ENCODE measurements around the gene ASCL4. TPM values are rescaled to one million over a fixed set of nuclear protein-coding genes. Genes with fewer than 3 reads are reported as not detected.

Gene ASCL4
- total and polyA plus RNA-seq, 9 of the 15 experiments (the other 6 are each of a cell fraction or from before 2014, with no cell fraction given): not detected

DNA sequence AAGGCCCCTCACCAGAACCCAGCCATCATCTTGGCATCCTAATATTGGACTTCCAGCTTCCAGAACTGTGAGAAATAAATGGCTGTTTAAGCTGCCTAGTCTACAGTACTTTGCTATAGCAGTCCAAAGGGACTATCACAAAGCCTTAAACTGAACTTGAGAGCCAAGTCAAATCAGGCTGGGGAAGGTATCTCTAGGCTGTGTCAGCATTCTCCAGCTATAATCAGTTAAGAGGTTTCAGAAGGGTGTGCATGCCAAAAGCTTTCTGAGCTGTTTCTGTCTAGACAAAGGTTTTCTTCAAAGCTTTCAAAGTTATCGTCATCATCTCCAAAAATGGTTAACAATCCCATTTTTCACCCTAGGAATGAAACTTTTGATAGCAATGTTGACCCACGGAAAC, 7.6 kb downstream of the ASCL4 start (continued):
- TF ChIP-seq, protein P1, sequence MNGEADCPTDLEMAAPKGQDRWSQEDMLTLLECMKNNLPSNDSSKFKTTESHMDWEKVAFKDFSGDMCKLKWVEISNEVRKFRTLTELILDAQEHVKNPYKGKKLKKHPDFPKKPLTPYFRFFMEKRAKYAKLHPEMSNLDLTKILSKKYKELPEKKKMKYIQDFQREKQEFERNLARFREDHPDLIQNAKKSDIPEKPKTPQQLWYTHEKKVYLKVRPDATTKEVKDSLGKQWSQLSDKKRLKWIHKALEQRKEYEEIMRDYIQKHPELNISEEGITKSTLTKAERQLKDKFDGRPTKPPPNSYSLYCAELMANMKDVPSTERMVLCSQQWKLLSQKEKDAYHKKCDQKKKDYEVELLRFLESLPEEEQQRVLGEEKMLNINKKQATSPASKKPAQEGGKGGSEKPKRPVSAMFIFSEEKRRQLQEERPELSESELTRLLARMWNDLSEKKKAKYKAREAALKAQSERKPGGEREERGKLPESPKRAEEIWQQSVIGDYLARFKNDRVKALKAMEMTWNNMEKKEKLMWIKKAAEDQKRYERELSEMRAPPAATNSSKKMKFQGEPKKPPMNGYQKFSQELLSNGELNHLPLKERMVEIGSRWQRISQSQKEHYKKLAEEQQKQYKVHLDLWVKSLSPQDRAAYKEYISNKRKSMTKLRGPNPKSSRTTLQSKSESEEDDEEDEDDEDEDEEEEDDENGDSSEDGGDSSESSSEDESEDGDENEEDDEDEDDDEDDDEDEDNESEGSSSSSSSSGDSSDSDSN (IDR thresholded peaks at IDR 0.05; ENCODE audit: borderline replicate concordance in 1 of 2, low read depth in 2 of 2, low read length in 2 of 2): no peak
- no peak for TF ChIP-seq ZNF212 (CRISPR knock-in tag; IDR thresholded peaks at IDR 0.05)

DNA sequence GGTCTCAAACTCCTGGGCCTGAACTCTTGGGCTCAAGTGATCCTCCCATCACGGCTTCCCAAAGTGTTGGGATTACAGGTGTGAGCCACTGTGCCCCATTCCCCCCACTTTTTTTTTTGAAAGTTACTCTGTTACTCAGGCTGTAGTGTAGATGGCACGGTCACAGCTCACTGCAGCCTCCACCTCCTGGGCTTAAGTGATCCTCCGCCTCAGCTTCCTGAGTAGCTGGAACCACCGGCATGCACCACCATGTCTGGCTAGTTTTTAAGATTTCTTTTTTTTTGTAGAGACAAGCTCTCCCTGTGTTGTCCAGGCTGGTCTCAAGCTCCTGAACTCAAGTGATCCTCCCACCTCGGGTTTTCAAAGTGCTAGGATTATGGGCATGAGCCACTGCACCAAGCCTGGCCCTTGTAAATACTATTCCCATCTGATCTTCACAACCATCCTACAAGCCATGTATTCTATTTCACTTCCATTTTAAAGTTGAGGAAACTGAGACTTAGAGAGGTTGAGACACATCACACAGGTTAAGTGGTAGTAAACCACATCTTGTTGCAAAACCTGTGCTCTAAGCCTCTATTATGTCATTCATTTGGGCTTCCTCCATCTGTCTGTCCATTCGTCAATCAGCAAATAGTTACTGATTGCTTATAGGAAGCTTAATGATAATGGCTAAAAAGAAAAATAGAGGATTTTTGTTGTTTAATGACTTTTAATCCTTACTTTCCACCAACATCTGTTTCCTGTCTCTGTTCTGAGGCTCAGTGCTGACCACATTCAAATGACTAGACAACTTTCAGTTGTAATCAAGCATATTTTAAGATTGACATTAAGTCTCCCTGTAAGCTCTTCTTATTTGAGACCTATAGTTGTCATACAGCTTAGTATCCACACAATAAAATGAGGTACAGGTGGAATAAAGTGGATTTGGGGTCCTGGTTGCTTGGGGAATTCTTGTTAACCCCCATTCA, 9.2 kb downstream of the ASCL4 start:
- 4% methylated on average over 6 of the region's 6 CpGs for WGBS (ENCODE audit: insufficient coverage, low coverage, missing lambda C conversion rate)
- intact Hi-C loops (cut with micrococcal nuclease) (no loop called here), in situ Hi-C loops (cut with MboI) (no loop called here)
- H3K9me1 ChIP-seq (ENCODE audit: control insufficient read depth, insufficient read depth, low read length): no peaks in the 10 kb centered on the region
- H3K4me3 ChIP-seq: no peak overlapping the region
- POLR2A ChIA-PET: no interaction called here
- H3K9ac ChIP-seq (ENCODE audit: insufficient read depth in 1 of 2, low read depth in 2 of 2, low read length in 2 of 2): no peak overlapping the region
- no peaks in the 10 kb centered on the region for H3K79me2 ChIP-seq (ENCODE audit: control insufficient read depth, insufficient read depth, low read length)
- FAIRE-seq: no peak
- no peak overlapping the region for H3K4me2 ChIP-seq (ENCODE audit: insufficient read depth, low read length)
- peaks cover 7 to 9% of the 10 kb centered on the region in 2 experiments; a peak in 4 of 5 replicates for H3K27me3 ChIP-seq (ENCODE audit: control insufficient read depth in 2 of 2, insufficient read depth in 2 of 2, low read length in 2 of 2)
- no TSS peak for BruUV-seq (replicated peaks)
- H2AFZ ChIP-seq (ENCODE audit: low read depth, low read length): no peak overlapping the region
- H3K36me3 ChIP-seq (ENCODE audit: control insufficient read depth, insufficient read depth, low read length): no peaks in the 10 kb centered on the region
- no peaks in the 10 kb centered on the region for H4K20me1 ChIP-seq (replicated peaks; ENCODE audit: control insufficient read depth, insufficient read depth, low read length)
- H3K27ac ChIP-seq (ENCODE audit: extremely low read depth, low read depth, low read length): no peak overlapping the region
- H3K4me1 ChIP-seq (replicated peaks in 1 of 2; ENCODE audit: control insufficient read depth in 2 of 2, insufficient read depth in 2 of 2, low read length in 2 of 2): no peaks in the 10 kb centered on the region
- no peak for ATAC-seq
- H3K9me3 ChIP-seq (replicated peaks; ENCODE audit: control insufficient read depth, insufficient read depth, low read depth, low read length): no peaks in the 10 kb centered on the region
- no peak for DNase-seq (ENCODE audit: extremely low read depth in 1 of 4, low spot score in 3 of 4)
- CTCF ChIA-PET (ENCODE audit: low intra/inter-chr PET ratio): no interaction called here
- TF ChIP-seq NFE2 (IDR thresholded peaks at IDR 0.05; ENCODE audit: low read depth) (0 out of 2 replicates have a peak, but pooled peaks have one; percentile 25), RBM22 (IDR thresholded peaks at IDR 0.05; ENCODE audit: low read depth, low read length, poor library complexity, severe bottlenecking) (no peak), ZNF197 (CRISPR knock-in tag; IDR thresholded peaks at IDR 0.05; ENCODE audit: low read depth) (no peak)
- TF ChIP-seq, protein P2, sequence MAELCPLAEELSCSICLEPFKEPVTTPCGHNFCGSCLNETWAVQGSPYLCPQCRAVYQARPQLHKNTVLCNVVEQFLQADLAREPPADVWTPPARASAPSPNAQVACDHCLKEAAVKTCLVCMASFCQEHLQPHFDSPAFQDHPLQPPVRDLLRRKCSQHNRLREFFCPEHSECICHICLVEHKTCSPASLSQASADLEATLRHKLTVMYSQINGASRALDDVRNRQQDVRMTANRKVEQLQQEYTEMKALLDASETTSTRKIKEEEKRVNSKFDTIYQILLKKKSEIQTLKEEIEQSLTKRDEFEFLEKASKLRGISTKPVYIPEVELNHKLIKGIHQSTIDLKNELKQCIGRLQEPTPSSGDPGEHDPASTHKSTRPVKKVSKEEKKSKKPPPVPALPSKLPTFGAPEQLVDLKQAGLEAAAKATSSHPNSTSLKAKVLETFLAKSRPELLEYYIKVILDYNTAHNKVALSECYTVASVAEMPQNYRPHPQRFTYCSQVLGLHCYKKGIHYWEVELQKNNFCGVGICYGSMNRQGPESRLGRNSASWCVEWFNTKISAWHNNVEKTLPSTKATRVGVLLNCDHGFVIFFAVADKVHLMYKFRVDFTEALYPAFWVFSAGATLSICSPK (IDR thresholded peaks at IDR 0.05; ENCODE audit: borderline replicate concordance): no peak
- TF ChIP-seq, protein P3, sequence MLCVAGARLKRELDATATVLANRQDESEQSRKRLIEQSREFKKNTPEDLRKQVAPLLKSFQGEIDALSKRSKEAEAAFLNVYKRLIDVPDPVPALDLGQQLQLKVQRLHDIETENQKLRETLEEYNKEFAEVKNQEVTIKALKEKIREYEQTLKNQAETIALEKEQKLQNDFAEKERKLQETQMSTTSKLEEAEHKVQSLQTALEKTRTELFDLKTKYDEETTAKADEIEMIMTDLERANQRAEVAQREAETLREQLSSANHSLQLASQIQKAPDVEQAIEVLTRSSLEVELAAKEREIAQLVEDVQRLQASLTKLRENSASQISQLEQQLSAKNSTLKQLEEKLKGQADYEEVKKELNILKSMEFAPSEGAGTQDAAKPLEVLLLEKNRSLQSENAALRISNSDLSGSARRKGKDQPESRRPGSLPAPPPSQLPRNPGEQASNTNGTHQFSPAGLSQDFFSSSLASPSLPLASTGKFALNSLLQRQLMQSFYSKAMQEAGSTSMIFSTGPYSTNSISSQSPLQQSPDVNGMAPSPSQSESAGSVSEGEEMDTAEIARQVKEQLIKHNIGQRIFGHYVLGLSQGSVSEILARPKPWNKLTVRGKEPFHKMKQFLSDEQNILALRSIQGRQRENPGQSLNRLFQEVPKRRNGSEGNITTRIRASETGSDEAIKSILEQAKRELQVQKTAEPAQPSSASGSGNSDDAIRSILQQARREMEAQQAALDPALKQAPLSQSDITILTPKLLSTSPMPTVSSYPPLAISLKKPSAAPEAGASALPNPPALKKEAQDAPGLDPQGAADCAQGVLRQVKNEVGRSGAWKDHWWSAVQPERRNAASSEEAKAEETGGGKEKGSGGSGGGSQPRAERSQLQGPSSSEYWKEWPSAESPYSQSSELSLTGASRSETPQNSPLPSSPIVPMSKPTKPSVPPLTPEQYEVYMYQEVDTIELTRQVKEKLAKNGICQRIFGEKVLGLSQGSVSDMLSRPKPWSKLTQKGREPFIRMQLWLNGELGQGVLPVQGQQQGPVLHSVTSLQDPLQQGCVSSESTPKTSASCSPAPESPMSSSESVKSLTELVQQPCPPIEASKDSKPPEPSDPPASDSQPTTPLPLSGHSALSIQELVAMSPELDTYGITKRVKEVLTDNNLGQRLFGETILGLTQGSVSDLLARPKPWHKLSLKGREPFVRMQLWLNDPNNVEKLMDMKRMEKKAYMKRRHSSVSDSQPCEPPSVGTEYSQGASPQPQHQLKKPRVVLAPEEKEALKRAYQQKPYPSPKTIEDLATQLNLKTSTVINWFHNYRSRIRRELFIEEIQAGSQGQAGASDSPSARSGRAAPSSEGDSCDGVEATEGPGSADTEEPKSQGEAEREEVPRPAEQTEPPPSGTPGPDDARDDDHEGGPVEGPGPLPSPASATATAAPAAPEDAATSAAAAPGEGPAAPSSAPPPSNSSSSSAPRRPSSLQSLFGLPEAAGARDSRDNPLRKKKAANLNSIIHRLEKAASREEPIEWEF (CRISPR knock-in tag; IDR thresholded peaks at IDR 0.05): no peak

Data from K562 (cell line).